ENCODE measurements around the gene TES. TPM values are rescaled to one million over a fixed set of nuclear protein-coding genes. Genes with fewer than 3 reads are reported as not detected.
A peak's percentile ranks its signal among the peaks of the same experiment; 100 is the strongest.

TES gene
- total and polyA plus RNA-seq, 4 experiments from 2014 or later = 109 to 248 (median 154) TPM

GRCh38 chr7:116249969-116250553 lies 39.7 kb downstream of the TES start:
- peak overlapping the region in 1 of 8 donors; percentile 26 for H3K4me3 Mint-ChIP-seq
- Histone ChIP-seq H3K9me3 (ENCODE audit: control insufficient read depth in 1 of 2, low read length in 2 of 2) (no peaks in the 10 kb centered on the region), H3K4me1 (ENCODE audit: insufficient read depth, low read length) (peaks cover 3% of the 10 kb centered on the region), H3K27me3 (ENCODE audit: insufficient read depth, low read length) (no peaks in the 10 kb centered on the region), H3K27ac (ENCODE audit: low read depth, low read length) (no peak overlapping the region), H3K4me3 (ENCODE audit: low read length in 2 of 2) (no peak overlapping the region), H3K36me3 (ENCODE audit: insufficient read depth, low read length) (peaks cover 61% of the 10 kb centered on the region)
- ChIA-PET POLR2A (ENCODE audit: partially characterized antibody) (no interaction called here), CTCF (ENCODE audit: partially characterized antibody) (interaction anchor here (1.3 to 2.8 kb wide), 6 partner anchors 9 to 342 kb away, joined by 3 to 12 read pairs (median 6); no protein-coding TSS in a partner anchor)
- DNase-seq = no peak
- no peaks in the 10 kb centered on the region for H3K27me3 Mint-ChIP-seq
- H3K4me1 Mint-ChIP-seq = peaks cover 31 to 41% (median 35%) of the 10 kb centered on the region in 4 donors
- peaks cover 0 to 3% (median 0%) of the 10 kb centered on the region in 8 donors for H3K9me3 Mint-ChIP-seq
- H3K27ac Mint-ChIP-seq = peak overlapping the region in 6 of 7 donors; percentile 43 to 86 (median 62)
- H3K36me3 Mint-ChIP-seq = peaks cover 56 to 77% of the 10 kb centered on the region in 2 donors
- intact Hi-C loops (cut with micrococcal nuclease) = loop anchor here (2.0 kb wide), 1 partner anchor 13 kb away; no protein-coding TSS in a partner anchor

GRCh38 chr7:116251675-116252074 lies 41.3 kb downstream of the TES start:
- ChIA-PET POLR2A (ENCODE audit: partially characterized antibody) (interaction anchor here (1.8 kb wide), 1 partner anchor 41 kb away, joined by 4 read pairs; the partner anchor contains the start of gene TES), CTCF (ENCODE audit: partially characterized antibody) (interaction anchor here (0.7 to 2.3 kb wide), 5 partner anchors 8 to 275 kb away, joined by 4 to 12 read pairs (median 7); no protein-coding TSS in a partner anchor)
- DNase-seq = no peak
- Mint-ChIP-seq H3K4me3 (no peak overlapping the region), H3K9me3 (no peaks in the 10 kb centered on the region), H3K27ac (peak overlapping the region in 4 of 7 donors; percentile 19 to 82 (median 68)), H3K27me3 (no peaks in the 10 kb centered on the region), H3K36me3 (peaks cover 43 to 76% of the 10 kb centered on the region in 2 donors), H3K4me1 (peaks cover 17 to 25% (median 20%) of the 10 kb centered on the region in 4 donors)
- Histone ChIP-seq H3K9me3 (ENCODE audit: control insufficient read depth in 1 of 2, low read length in 2 of 2) (no peaks in the 10 kb centered on the region), H3K4me1 (ENCODE audit: insufficient read depth, low read length) (no peaks in the 10 kb centered on the region), H3K36me3 (ENCODE audit: insufficient read depth, low read length) (peaks cover 57% of the 10 kb centered on the region), H3K27ac (ENCODE audit: low read depth, low read length) (no peak overlapping the region), H3K27me3 (ENCODE audit: insufficient read depth, low read length) (no peaks in the 10 kb centered on the region), H3K4me3 (ENCODE audit: low read length in 2 of 2) (no peak overlapping the region)
- intact Hi-C loops (cut with micrococcal nuclease) = loop anchor here (2.0 kb wide), 1 partner anchor 15 kb away; no protein-coding TSS in a partner anchor

DNA sequence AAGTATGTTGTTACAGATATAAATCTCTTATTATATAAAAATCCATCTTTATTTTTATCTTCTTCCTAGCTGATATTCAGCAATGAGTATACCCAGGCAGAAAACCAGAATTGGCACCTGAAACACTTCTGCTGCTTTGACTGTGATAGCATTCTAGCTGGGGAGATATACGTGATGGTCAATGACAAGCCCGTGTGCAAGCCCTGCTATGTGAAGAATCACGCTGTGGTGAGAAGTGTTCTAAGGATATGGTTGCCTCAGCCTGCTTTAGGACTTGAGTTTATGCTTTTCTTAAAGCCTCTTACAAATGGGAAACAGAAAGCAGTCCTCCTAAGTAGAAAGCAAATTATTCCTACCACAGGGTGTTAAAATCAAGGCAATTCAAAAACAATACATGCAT lies 41.9 kb downstream of the TES start:
- intact Hi-C loops (cut with micrococcal nuclease) = no loop called here
- peaks cover 15 to 20% (median 16%) of the 10 kb centered on the region in 4 donors for H3K4me1 Mint-ChIP-seq
- H3K9me3 Mint-ChIP-seq = no peaks in the 10 kb centered on the region
- CTCF ChIA-PET (ENCODE audit: partially characterized antibody) = interaction anchor here (0.7 to 1.8 kb wide), 5 partner anchors 16 to 274 kb away, joined by 3 to 7 read pairs (median 5); no protein-coding TSS in a partner anchor
- H3K27me3 ChIP-seq (ENCODE audit: insufficient read depth, low read length) = no peaks in the 10 kb centered on the region
- POLR2A ChIA-PET (ENCODE audit: partially characterized antibody) = interaction anchor here (1.8 kb wide), 1 partner anchor 42 kb away, joined by 4 read pairs; the partner anchor contains the start of gene TES
- no peak overlapping the region for H3K4me3 ChIP-seq (ENCODE audit: low read length in 2 of 2)
- no peak overlapping the region for H3K4me3 Mint-ChIP-seq
- no peaks in the 10 kb centered on the region for H3K9me3 ChIP-seq (ENCODE audit: control insufficient read depth in 1 of 2, low read length in 2 of 2)
- no peak overlapping the region for H3K27ac ChIP-seq (ENCODE audit: low read depth, low read length)
- H3K27me3 Mint-ChIP-seq = no peaks in the 10 kb centered on the region
- peak overlapping the region in 1 of 7 donors; percentile 82 for H3K27ac Mint-ChIP-seq
- no peaks in the 10 kb centered on the region for H3K4me1 ChIP-seq (ENCODE audit: insufficient read depth, low read length)
- peaks cover 61% of the 10 kb centered on the region for H3K36me3 ChIP-seq (ENCODE audit: insufficient read depth, low read length)
- peaks cover 41 to 79% of the 10 kb centered on the region in 2 donors for H3K36me3 Mint-ChIP-seq
- no peak for DNase-seq

DNA sequence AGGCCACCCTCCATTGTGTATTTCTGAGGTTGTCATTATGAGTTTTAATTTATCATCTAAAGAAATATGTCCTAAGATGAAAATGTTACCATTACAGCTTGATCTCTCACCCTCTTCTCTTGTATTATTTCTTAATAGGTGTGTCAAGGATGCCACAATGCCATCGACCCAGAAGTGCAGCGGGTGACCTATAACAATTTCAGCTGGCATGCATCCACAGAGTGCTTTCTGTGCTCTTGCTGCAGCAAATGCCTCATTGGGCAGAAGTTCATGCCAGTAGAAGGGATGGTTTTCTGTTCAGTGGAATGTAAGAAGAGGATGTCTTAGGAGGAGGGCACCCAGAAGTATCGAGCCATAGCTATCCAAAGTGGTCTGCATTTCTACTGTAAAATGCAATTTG lies 46.8 kb downstream of the TES start:
- no peak overlapping the region for H3K4me3 ChIP-seq (ENCODE audit: low read length in 2 of 2)
- no peaks in the 10 kb centered on the region for H3K9me3 ChIP-seq (ENCODE audit: control insufficient read depth in 1 of 2, low read length in 2 of 2)
- peaks cover 28 to 60% of the 10 kb centered on the region in 2 donors for H3K36me3 Mint-ChIP-seq
- peak overlapping the region in 2 of 7 donors; percentile 8 to 57 for H3K27ac Mint-ChIP-seq
- POLR2A ChIA-PET (ENCODE audit: partially characterized antibody) = interaction anchor here (0.9 to 2.3 kb wide), 4 partner anchors 21 to 269 kb away, joined by 3 to 6 read pairs (median 4); partner anchors contain the start of gene TES
- H3K4me1 Mint-ChIP-seq = peaks cover 8 to 15% (median 10%) of the 10 kb centered on the region in 4 donors
- DNase-seq = no peak
- no peaks in the 10 kb centered on the region for H3K9me3 Mint-ChIP-seq
- no peaks in the 10 kb centered on the region for H3K27me3 Mint-ChIP-seq
- CTCF ChIA-PET (ENCODE audit: partially characterized antibody) = interaction anchor here (0.7 to 8.4 kb wide), 8 partner anchors 10 to 334 kb away, joined by 3 to 67 read pairs (median 31); partner anchors contain the start of gene CAV1
- H3K36me3 ChIP-seq (ENCODE audit: insufficient read depth, low read length) = peaks cover 34% of the 10 kb centered on the region
- H3K4me1 ChIP-seq (ENCODE audit: insufficient read depth, low read length) = no peaks in the 10 kb centered on the region
- no peak overlapping the region for H3K27ac ChIP-seq (ENCODE audit: low read depth, low read length)
- H3K4me3 Mint-ChIP-seq = no peak overlapping the region
- intact Hi-C loops (cut with micrococcal nuclease) = no loop called here
- H3K27me3 ChIP-seq (ENCODE audit: insufficient read depth, low read length) = no peaks in the 10 kb centered on the region

- H3K9me3 Mint-ChIP-seq = no peaks in the 10 kb centered on the region
- no peaks in the 10 kb centered on the region for H3K4me1 ChIP-seq (ENCODE audit: insufficient read depth, low read length)
- ChIA-PET CTCF (ENCODE audit: partially characterized antibody) (interaction anchor here (0.7 to 8.4 kb wide), 21 partner anchors 8 to 710 kb away, joined by 3 to 67 read pairs (median 5); partner anchors contain the start of gene CAV1), POLR2A (ENCODE audit: partially characterized antibody) (interaction anchor here (2.3 kb wide), 1 partner anchor 268 kb away, joined by 6 read pairs; no protein-coding TSS in a partner anchor)
- H3K27me3 Mint-ChIP-seq = no peaks in the 10 kb centered on the region
- no peak overlapping the region for H3K4me3 Mint-ChIP-seq
- no peaks in the 10 kb centered on the region for H3K9me3 ChIP-seq (ENCODE audit: control insufficient read depth in 1 of 2, low read length in 2 of 2)
- H3K27ac Mint-ChIP-seq = peak overlapping the region in 5 of 7 donors; percentile 2 to 72 (median 58)
- H3K36me3 ChIP-seq (ENCODE audit: insufficient read depth, low read length) = peaks cover 20% of the 10 kb centered on the region
- H3K36me3 Mint-ChIP-seq = peaks cover 19 to 46% of the 10 kb centered on the region in 2 donors
- peak in 4 of 5 donors; percentile 31 to 51 (median 40) for DNase-seq
- intact Hi-C loops (cut with micrococcal nuclease) = loop anchor here (1.0 kb wide), 3 partner anchors 268 to 551 kb away; no protein-coding TSS in a partner anchor
- H3K4me3 ChIP-seq (ENCODE audit: low read length in 2 of 2) = no peak overlapping the region
- no peak overlapping the region for H3K27ac ChIP-seq (ENCODE audit: low read depth, low read length)
- no peaks in the 10 kb centered on the region for H3K27me3 ChIP-seq (ENCODE audit: insufficient read depth, low read length)
- peaks cover 2 to 11% (median 7%) of the 10 kb centered on the region in 4 donors for H3K4me1 Mint-ChIP-seq
These were observed 48.4 kb downstream of the TES start for GRCh38 chr7:116258734-116259133.

DNA sequence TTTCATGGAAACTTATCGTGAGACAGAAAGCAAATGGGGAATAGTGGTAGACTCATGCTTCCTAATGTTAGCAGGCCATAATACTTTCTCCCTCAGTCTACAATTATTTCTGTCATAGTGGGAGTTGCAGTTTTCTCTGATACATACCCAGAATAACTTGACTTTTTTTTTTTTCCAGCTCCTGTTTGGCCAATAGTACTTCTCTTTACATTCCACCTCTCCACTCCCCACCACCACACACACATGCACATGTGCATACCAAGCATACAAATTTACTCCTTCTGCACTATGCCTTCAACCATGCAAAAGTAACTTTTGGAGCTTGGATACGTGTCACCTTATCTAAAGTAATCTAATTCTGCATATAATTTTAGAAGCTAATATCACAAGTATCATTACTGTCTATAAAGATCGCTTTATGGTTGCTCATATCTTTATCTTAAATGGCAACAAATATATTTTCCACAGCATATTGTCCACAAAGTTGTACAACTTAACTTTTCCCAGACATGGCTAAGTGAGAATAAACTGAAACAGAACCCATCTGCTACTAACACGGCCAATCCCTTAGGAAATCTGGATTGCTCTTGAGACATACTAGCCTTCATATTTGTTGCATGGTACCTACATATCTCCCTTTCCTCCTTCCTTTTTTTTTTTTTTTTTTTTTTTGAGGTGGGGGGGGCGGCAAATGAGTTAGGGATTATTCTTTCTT lies 49.0 kb downstream of the TES start:
- no peaks in the 10 kb centered on the region for H3K27me3 Mint-ChIP-seq
- Histone ChIP-seq H3K27me3 (ENCODE audit: insufficient read depth, low read length) (no peaks in the 10 kb centered on the region), H3K4me1 (ENCODE audit: insufficient read depth, low read length) (no peaks in the 10 kb centered on the region), H3K9me3 (ENCODE audit: control insufficient read depth in 1 of 2, low read length in 2 of 2) (no peaks in the 10 kb centered on the region), H3K27ac (ENCODE audit: low read depth, low read length) (no peak overlapping the region), H3K4me3 (ENCODE audit: low read length in 2 of 2) (no peak overlapping the region), H3K36me3 (ENCODE audit: insufficient read depth, low read length) (peaks cover 17% of the 10 kb centered on the region)
- H3K9me3 Mint-ChIP-seq = no peaks in the 10 kb centered on the region
- no peak overlapping the region for H3K4me3 Mint-ChIP-seq
- H3K27ac Mint-ChIP-seq = no peak overlapping the region
- peaks cover 17 to 44% of the 10 kb centered on the region in 2 donors for H3K36me3 Mint-ChIP-seq
- intact Hi-C loops (cut with micrococcal nuclease) = no loop called here
- POLR2A ChIA-PET (ENCODE audit: partially characterized antibody) = interaction anchor here (2.3 kb wide), 1 partner anchor 267 kb away, joined by 6 read pairs; no protein-coding TSS in a partner anchor
- DNase-seq = no peak
- peaks cover 0 to 11% (median 5%) of the 10 kb centered on the region in 4 donors for H3K4me1 Mint-ChIP-seq
- CTCF ChIA-PET (ENCODE audit: partially characterized antibody) = interaction anchor here (0.7 to 8.4 kb wide), 22 partner anchors 8 to 710 kb away, joined by 3 to 67 read pairs (median 4); partner anchors contain the start of gene CAV1

Measured in CD4-positive, alpha-beta memory T cell (primary cell).